Measurements from ENCODE around the gene AGAP1. TPM values are rescaled to one million over a fixed set of nuclear protein-coding genes. Genes with fewer than 3 reads are reported as not detected.

The AGAP1 gene
- total RNA-seq, 1 experiment from 2014 or later = 14.8 TPM

DNA sequence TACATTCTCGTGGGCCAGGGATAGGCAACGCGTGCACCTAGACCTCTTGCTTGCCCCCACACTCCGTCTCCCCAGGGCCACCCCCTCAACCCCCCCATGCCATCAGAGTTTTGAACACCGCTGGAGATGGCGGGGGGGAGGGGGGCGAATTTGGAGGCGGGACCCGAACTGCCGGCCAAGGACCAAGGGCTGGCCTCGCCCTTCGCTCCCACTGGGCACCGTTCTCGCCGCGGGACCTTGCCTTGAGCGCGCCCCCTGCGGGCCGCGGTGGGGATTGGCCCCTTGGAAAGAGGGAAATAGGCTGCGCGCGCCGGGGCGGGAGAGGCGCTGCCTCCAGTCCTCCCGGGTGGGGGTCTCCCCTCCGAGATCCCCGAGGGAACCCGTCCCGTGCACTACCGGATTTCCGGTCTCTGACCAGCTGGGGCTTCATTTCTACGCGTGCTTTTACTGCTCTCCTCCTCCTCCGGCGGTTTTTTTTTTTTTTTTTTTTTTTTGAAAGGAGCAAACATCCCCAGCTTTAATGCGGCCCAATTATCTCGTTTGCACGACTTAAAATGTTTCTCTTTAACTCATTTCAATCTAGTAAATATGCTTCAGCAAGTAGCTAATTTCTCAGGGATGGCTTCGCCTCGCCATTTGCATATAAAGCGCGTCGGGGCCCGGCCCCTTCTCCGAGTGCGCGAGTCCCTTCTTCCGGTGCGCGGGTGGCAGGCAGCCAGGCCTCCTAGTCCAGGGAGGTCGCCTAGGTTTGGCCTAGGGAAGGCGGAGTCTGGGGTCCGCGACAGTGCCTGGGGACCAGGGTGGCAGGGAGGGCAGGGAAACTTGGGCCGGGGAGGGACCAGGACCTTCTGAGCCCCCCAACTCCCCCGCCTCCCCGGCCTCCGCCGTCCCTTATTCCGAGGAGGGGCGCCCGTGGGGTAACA is 684.4 kb downstream of the AGAP1 start:
- peak; percentile 69 for DNase-seq (ENCODE audit: low read depth)

GRCh38 chr2:236178890-236179235 is 685.0 kb downstream of the AGAP1 start:
- no peak for DNase-seq (ENCODE audit: low read depth)

DNA sequence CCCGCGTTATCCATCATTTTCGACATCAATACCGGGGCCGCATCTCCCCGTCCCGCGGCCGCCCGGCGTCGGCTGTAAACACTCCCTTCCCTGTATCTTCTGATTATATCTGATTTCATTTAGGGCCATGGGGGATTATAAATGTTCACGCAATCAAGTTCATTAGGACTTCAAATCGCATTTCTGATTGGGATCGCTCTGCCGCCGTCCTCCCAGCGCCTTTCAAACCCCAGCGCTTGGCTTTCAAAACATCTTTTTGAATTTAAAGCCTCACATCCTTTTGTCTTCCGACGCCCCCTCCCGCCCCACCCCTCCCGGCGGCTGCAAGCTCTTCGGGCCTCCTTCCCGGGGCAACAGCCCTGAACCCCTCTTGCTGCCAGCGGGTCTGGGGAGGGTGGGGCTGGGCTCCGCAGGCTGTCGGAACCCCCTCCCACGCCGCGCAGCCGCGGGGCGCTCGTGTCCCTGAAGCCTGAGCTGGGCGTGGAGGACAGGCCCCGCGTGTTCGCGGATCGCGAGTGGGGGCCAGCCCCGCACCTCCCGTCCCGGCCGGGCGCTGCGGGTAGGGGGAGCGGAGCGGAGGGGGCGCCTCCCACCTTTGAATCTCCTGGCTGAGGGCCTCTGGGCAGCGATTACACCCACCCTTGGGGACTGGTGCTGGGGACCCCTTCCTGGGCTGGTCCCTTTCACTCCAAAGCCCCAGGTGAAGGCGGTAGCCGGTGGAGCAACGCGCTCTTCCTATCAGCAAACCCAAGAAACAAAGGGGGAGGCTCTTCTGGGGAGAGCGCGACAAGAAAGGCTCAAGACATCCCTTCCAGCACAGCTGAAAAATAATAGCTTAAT is 685.6 kb downstream of the AGAP1 start:
- no peak for DNase-seq (ENCODE audit: low read depth)

DNA sequence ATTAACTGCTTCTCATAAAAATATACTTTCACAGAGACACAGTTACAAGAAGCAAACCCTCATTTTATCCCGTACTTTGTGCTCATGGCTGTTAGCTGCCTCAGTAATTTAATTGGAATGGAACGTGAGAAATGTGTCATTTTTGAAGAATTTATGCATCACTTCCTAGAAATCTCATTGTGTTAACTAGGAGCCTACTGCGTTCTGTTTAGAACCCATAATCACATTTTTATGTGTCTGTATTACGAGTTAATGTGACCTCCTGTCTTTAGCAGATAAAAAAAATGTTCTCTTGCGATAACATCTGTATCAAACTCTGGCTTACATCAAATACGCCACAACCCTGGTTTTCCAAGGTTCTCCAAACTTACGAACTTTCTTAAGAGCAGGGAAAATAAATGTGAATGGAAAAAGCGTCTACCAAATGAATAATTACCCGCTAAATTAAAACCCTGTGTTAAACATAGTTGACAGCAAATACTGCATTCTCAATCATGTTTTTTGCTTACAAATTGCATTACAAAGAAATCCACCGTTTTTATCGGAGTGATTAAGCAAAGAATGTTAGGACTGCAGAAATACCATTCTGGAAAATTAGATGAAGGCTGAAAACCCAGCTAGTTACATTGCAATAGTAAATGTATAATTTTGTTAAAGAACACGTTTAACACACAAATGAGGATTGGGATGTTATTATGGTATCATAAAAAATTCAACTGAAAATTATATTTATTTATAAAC is 686.4 kb downstream of the AGAP1 start:
- DNase-seq (ENCODE audit: low read depth) = peak; percentile 79

DNA sequence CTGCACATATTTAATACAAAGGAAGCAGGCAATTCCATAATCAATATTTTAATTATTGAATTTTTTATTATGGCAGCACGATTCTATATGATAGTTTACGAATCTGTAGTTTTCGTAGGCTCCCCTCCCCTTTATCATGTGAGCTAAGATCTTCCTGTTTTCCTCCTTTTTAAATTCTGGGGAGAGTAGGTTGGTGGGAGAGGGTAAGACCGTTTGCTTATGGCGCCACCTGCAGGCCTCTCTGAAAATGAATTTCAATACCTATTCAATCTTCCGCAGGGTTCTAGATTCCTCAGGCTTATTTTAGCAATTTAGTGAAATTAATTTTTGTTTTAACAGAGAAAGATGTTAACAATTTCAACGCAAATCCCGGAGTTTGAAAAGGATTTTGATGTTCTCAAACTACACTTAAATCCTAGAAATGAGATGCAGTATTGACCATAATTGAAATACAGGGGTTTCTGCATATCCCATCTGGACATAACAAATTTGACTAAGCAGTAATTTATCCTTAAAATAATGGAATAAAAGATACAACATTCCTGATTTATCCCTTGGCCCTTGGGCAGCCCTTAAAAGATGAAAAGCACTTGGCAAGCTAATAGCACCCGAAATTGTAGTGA is 687.1 kb downstream of the AGAP1 start:
- peak; percentile 82 for DNase-seq (ENCODE audit: low read depth)

Small RNAs within 50 kb of the gene (small RNA-seq; reads per million reads assigned to genes)
- gene RF00019 (not detected), gene RN7SL204P (not detected), gene RNU7-127P (not detected), gene TMSB10P1 (not detected)

Data from HT1080 (cell line).